SIG-M5 treated with dmso at 0.1 percent for 504 hours (cell line): Measurements from ENCODE around the gene NR4A3.
A peak's percentile ranks its signal among the peaks of the same experiment; 100 is the strongest.

Experiments used
- DNase-seq: peaks from one replicate; lab custom pipeline; 2025; ENCODE audit not compliant: unreplicated experiment; lab: John Stamatoyannopoulos, UW

Gene NR4A3

GRCh38 chr9:99873943-99874584, 52.4 kb downstream of the NR4A3 start:
- DNase-seq = no peak

- DNase-seq = no peak
Observed at GRCh38 chr9:99876190-99876589, 54.5 kb downstream of the NR4A3 start.

- DNase-seq = no peak
Observed at GRCh38 chr9:99878651-99879050, 57.0 kb downstream of the NR4A3 start.

- DNase-seq = no peak
Observed at GRCh38 chr9:99881769-99882168, 60.1 kb downstream of the NR4A3 start.

GRCh38 chr9:99885747-99886146, 64.1 kb downstream of the NR4A3 start:
- no peak for DNase-seq

- DNase-seq = no peak
Observed at GRCh38 chr9:99889120-99889519, 67.4 kb downstream of the NR4A3 start.

- no peak for DNase-seq
Observed at GRCh38 chr9:99894826-99895225, 73.1 kb downstream of the NR4A3 start.

GRCh38 chr9:99895510-99895909, 73.8 kb downstream of the NR4A3 start:
- DNase-seq = no peak

- no peak for DNase-seq
Observed at GRCh38 chr9:99896119-99896518, 74.4 kb downstream of the NR4A3 start.

- DNase-seq = no peak
Observed at GRCh38 chr9:99903393-99903792, 81.7 kb downstream of the NR4A3 start.

GRCh38 chr9:99905833-99906402, 84.2 kb downstream of the NR4A3 start:
- DNase-seq = peak; percentile 26

GRCh38 chr9:99906403-99907207, 84.9 kb downstream of the NR4A3 start, which contains the start of gene STX17:
STX17 (plus strand) TSS chr9:99906654; CDS start chr9:99915240, 8,586 bp downstream.
- peak; percentile 42 for DNase-seq

- DNase-seq = no peak
Observed at GRCh38 chr9:99907208-99907532, 85.5 kb downstream of the NR4A3 start.

GRCh38 chr9:99911600-99911999, 89.9 kb downstream of the NR4A3 start:
- no peak for DNase-seq
